Right atrium auricular region (tissue), 2 donors: ENCODE measurements around the gene RGS6. TPM values are rescaled to one million over a fixed set of nuclear protein-coding genes. Genes with fewer than 3 reads are reported as not detected.

Experiments
- DNase-seq: peaks from one replicate; pipeline ENCODE4 v3.0.0-alpha.2; 2019; ENCODE audit warnings: low spot score
- H3K27ac ChIP-seq, 2 donors: fragments of 200-600 bp; sonication (generic); 1 replicate in 1 of 2; 2 replicates in 1 of 2; pipeline ENCODE4 v1.5.1; 2016 to 2019
- H3K27me3 ChIP-seq, 2 donors: fragments of 200-600 bp; sonication (generic); one replicate each; pipeline versions ENCODE4 v1.5.1 to v1.6.0; 2017 to 2019
- H3K36me3 ChIP-seq: fragments of 200-600 bp; sonication (generic); one replicate; pipeline ENCODE4 v1.5.1; 2016
- H3K4me1 ChIP-seq, 2 donors: fragments of 200-600 bp; sonication (generic); one replicate each; pipeline versions ENCODE4 v1.5.1 to v1.6.0; 2017 to 2019
- H3K4me3 ChIP-seq, 2 donors: fragments of 200-600 bp; sonication (generic); 1 replicate in 1 of 2; 2 replicates in 1 of 2; pipeline ENCODE4 v1.5.1; 2017 to 2019; ENCODE audit warnings: mild to moderate bottlenecking in 1 of 2, moderate library complexity in 1 of 2
- H3K9me3 ChIP-seq, 2 donors: fragments of 200-600 bp; sonication (generic); one replicate each; pipeline ENCODE4 v1.5.1; 2019
- CTCF ChIP-seq, 2 donors: fragments of 200-600 bp; sonication (generic); IDR thresholded peaks; one replicate each; pipeline ENCODE4 v1.5.1; 2019; ENCODE audit warnings: antibody characterized with exemption in 2 of 2
- total RNA-seq, 2 donors: library from RNA; depleted of rRNA; stranded (reverse); fragments of >200 nt; gene quantifications; one replicate each; pipeline ENCODE4 v1.1.0, GENCODE V29; 2016

Gene RGS6
- total RNA-seq, 2 donors from 2014 or later = 12.1 to 13.1 TPM

GRCh38 chr14:72404998-72405397 is 472.8 kb downstream of the RGS6 start:
- DNase-seq = no peak
- no peak overlapping the region for H3K27ac ChIP-seq
- no peak for TF ChIP-seq CTCF (IDR thresholded peaks at IDR 0.05)

GRCh38 chr14:72408020-72408419 is 475.8 kb downstream of the RGS6 start:
- no peak for TF ChIP-seq CTCF (IDR thresholded peaks at IDR 0.05)
- Histone ChIP-seq H3K27ac (no peak overlapping the region), H3K27me3 (no peaks in the 10 kb centered on the region), H3K36me3 (no peaks in the 10 kb centered on the region), H3K4me1 (no peaks in the 10 kb centered on the region), H3K9me3 (no peaks in the 10 kb centered on the region), H3K4me3 (no peak overlapping the region)
- no peak for DNase-seq

More at GRCh38 chr14:72404998-72405397, 472.8 kb downstream of the RGS6 start:
- no peak overlapping the region for H3K4me3 ChIP-seq
- H3K9me3 ChIP-seq = no peaks in the 10 kb centered on the region
- no peaks in the 10 kb centered on the region for H3K4me1 ChIP-seq
- no peaks in the 10 kb centered on the region for H3K36me3 ChIP-seq
- H3K27me3 ChIP-seq = no peaks in the 10 kb centered on the region

- Histone ChIP-seq H3K27ac (no peak overlapping the region), H3K9me3 (no peaks in the 10 kb centered on the region), H3K4me3 (no peak overlapping the region), H3K27me3 (no peaks in the 10 kb centered on the region), H3K36me3 (no peaks in the 10 kb centered on the region), H3K4me1 (no peaks in the 10 kb centered on the region)
- TF ChIP-seq CTCF (IDR thresholded peaks at IDR 0.05) = no peak
- no peak for DNase-seq
Observed at GRCh38 chr14:72409047-72409446, 476.8 kb downstream of the RGS6 start.

- no peak for TF ChIP-seq CTCF (IDR thresholded peaks at IDR 0.05)
- no peaks in the 10 kb centered on the region for H3K36me3 ChIP-seq
- H3K27ac ChIP-seq = no peak overlapping the region
- no peaks in the 10 kb centered on the region for H3K4me1 ChIP-seq
- no peaks in the 10 kb centered on the region for H3K27me3 ChIP-seq
- H3K4me3 ChIP-seq = no peak overlapping the region
- no peak for DNase-seq
- no peaks in the 10 kb centered on the region for H3K9me3 ChIP-seq
Observed at GRCh38 chr14:72416081-72416849, 484.0 kb downstream of the RGS6 start.

- no peaks in the 10 kb centered on the region for H3K4me1 ChIP-seq
- H3K27ac ChIP-seq = no peak overlapping the region
- DNase-seq = peak; percentile 55
- H3K9me3 ChIP-seq = no peaks in the 10 kb centered on the region
- no peaks in the 10 kb centered on the region for H3K36me3 ChIP-seq
- H3K27me3 ChIP-seq = no peaks in the 10 kb centered on the region
- H3K4me3 ChIP-seq = no peak overlapping the region
- TF ChIP-seq CTCF (IDR thresholded peaks at IDR 0.05) = peak in 1 of 2 donors; percentile 41
Observed at GRCh38 chr14:72416892-72417291, 484.7 kb downstream of the RGS6 start.

GRCh38 chr14:72418806-72419205 is 486.6 kb downstream of the RGS6 start:
- no peak overlapping the region for H3K4me3 ChIP-seq
- no peak for TF ChIP-seq CTCF (IDR thresholded peaks at IDR 0.05)
- no peak overlapping the region for H3K27ac ChIP-seq
- peak; percentile 32 for DNase-seq
- H3K4me1 ChIP-seq = no peaks in the 10 kb centered on the region
- no peaks in the 10 kb centered on the region for H3K36me3 ChIP-seq
- no peaks in the 10 kb centered on the region for H3K27me3 ChIP-seq
- no peaks in the 10 kb centered on the region for H3K9me3 ChIP-seq
